ENCODE data around the gene FAM193B. TPM values are rescaled to one million over a fixed set of nuclear protein-coding genes. Genes with fewer than 3 reads are reported as not detected.
A peak's percentile ranks its signal among the peaks of the same experiment; 100 is the strongest.

Gene FAM193B
- total and polyA plus RNA-seq, 2 of the 13 experiments (the other 11 are each of a cell fraction or from before 2014, with no cell fraction given): 21.2 to 40.9 TPM

DNA sequence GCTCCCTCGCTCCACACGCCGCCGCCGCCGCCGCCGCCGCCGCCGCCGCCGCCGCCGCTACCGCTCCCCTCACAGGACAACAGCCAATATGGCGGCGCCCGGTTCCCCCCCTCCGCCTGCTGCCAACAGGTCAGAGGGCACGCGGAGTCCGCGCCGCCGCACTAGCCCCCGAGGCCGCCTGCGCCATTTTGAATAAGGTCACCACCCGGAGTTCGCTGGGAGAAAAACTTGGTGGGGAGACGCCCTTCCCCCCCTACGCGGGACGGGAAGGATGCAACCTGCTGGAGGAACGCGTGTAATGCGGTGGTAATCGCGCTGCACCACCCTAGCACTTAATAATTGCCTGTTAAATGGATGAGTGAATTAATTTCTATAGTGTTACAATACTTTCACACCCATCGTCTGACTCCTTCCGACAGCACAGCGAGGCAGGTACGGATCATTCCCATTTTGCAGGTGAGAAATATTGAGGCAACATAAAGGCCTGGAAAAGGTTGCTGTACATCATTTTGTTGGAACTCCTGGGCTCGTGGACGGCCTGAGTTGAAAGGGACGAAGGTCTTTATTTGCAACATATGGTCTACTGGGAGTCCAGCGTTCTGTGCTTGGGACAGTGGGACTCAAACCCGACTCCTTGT lies at the start of gene FAM193B (continued):
- TF ChIP-seq, protein P1, sequence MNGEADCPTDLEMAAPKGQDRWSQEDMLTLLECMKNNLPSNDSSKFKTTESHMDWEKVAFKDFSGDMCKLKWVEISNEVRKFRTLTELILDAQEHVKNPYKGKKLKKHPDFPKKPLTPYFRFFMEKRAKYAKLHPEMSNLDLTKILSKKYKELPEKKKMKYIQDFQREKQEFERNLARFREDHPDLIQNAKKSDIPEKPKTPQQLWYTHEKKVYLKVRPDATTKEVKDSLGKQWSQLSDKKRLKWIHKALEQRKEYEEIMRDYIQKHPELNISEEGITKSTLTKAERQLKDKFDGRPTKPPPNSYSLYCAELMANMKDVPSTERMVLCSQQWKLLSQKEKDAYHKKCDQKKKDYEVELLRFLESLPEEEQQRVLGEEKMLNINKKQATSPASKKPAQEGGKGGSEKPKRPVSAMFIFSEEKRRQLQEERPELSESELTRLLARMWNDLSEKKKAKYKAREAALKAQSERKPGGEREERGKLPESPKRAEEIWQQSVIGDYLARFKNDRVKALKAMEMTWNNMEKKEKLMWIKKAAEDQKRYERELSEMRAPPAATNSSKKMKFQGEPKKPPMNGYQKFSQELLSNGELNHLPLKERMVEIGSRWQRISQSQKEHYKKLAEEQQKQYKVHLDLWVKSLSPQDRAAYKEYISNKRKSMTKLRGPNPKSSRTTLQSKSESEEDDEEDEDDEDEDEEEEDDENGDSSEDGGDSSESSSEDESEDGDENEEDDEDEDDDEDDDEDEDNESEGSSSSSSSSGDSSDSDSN (CRISPR knock-in tag; IDR thresholded peaks at IDR 0.05): no peak
- TF ChIP-seq CTCF (CRISPR knock-in tag; IDR thresholded peaks at IDR 0.05) (peak; percentile 45), RXRA (CRISPR knock-in tag; IDR thresholded peaks at IDR 0.05) (0 out of 2 replicates have a peak, but pooled peaks have one; percentile 27), ZNF800 (CRISPR knock-in tag; IDR thresholded peaks at IDR 0.05) (no peak), XBP1 (CRISPR knock-in tag; IDR thresholded peaks at IDR 0.05) (no peak), HOXA3 (CRISPR knock-in tag; IDR thresholded peaks at IDR 0.05) (peak; percentile 95), SNAPC2 (CRISPR knock-in tag; IDR thresholded peaks at IDR 0.05) (peak; percentile 29; the same call in 1 of the 2 replicates), MAFK (conservative IDR thresholded peaks at IDR 0.05 in 1 of 2, IDR thresholded peaks at IDR 0.05 in 1 of 2; ENCODE audit: low read length in 2 of 2) (no peak), PHF8 (CRISPR knock-in tag; IDR thresholded peaks at IDR 0.05) (peak; percentile 58), ZNF598 (CRISPR knock-in tag; IDR thresholded peaks at IDR 0.05; ENCODE audit: borderline replicate concordance) (0 out of 2 replicates have a peak, but pooled peaks have one; percentile 35), JUN (CRISPR knock-in tag; IDR thresholded peaks at IDR 0.05) (no peak), CENPX (CRISPR knock-in tag; IDR thresholded peaks at IDR 0.05) (no peak)
- TF ChIP-seq, protein P2, sequence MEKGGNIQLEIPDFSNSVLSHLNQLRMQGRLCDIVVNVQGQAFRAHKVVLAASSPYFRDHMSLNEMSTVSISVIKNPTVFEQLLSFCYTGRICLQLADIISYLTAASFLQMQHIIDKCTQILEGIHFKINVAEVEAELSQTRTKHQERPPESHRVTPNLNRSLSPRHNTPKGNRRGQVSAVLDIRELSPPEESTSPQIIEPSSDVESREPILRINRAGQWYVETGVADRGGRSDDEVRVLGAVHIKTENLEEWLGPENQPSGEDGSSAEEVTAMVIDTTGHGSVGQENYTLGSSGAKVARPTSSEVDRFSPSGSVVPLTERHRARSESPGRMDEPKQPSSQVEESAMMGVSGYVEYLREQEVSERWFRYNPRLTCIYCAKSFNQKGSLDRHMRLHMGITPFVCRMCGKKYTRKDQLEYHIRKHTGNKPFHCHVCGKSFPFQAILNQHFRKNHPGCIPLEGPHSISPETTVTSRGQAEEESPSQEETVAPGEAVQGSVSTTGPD (CRISPR knock-in tag; IDR thresholded peaks at IDR 0.05): no peak
- TF ChIP-seq, protein P3, sequence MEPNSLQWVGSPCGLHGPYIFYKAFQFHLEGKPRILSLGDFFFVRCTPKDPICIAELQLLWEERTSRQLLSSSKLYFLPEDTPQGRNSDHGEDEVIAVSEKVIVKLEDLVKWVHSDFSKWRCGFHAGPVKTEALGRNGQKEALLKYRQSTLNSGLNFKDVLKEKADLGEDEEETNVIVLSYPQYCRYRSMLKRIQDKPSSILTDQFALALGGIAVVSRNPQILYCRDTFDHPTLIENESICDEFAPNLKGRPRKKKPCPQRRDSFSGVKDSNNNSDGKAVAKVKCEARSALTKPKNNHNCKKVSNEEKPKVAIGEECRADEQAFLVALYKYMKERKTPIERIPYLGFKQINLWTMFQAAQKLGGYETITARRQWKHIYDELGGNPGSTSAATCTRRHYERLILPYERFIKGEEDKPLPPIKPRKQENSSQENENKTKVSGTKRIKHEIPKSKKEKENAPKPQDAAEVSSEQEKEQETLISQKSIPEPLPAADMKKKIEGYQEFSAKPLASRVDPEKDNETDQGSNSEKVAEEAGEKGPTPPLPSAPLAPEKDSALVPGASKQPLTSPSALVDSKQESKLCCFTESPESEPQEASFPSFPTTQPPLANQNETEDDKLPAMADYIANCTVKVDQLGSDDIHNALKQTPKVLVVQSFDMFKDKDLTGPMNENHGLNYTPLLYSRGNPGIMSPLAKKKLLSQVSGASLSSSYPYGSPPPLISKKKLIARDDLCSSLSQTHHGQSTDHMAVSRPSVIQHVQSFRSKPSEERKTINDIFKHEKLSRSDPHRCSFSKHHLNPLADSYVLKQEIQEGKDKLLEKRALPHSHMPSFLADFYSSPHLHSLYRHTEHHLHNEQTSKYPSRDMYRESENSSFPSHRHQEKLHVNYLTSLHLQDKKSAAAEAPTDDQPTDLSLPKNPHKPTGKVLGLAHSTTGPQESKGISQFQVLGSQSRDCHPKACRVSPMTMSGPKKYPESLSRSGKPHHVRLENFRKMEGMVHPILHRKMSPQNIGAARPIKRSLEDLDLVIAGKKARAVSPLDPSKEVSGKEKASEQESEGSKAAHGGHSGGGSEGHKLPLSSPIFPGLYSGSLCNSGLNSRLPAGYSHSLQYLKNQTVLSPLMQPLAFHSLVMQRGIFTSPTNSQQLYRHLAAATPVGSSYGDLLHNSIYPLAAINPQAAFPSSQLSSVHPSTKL (CRISPR knock-in tag; IDR thresholded peaks at IDR 0.05): no peak
